IPS-15b (cell line): ENCODE results near the gene NUBP2.

ENCODE experiments used
- H3K27me3 ChIP-seq: one replicate; pipeline ENCODE4 v1.6.1; 2013; ENCODE audit warnings: low read length; ENCODE audit not compliant: control insufficient read depth, insufficient read depth
- H3K36me3 ChIP-seq: one replicate; pipeline ENCODE4 v1.6.1; 2013; ENCODE audit warnings: low read length; ENCODE audit not compliant: control insufficient read depth, insufficient read depth
- H3K4me1 ChIP-seq: one replicate; pipeline ENCODE4 v1.6.1; 2013; ENCODE audit warnings: mild to moderate bottlenecking, low read length; ENCODE audit not compliant: control insufficient read depth, insufficient read depth
- H3K4me3 ChIP-seq: one replicate; pipeline ENCODE4 v1.5.1; 2013; ENCODE audit warnings: low read depth, low read length
- H3K9ac ChIP-seq: one replicate; pipeline ENCODE4 v1.6.1; 2013; ENCODE audit warnings: low read depth, mild to moderate bottlenecking, low read length
- H3K9me3 ChIP-seq: one replicate; pipeline ENCODE4 v1.6.1; 2013; ENCODE audit warnings: mild to moderate bottlenecking, low read length; ENCODE audit not compliant: control insufficient read depth, insufficient read depth

NUBP2 gene

DNA sequence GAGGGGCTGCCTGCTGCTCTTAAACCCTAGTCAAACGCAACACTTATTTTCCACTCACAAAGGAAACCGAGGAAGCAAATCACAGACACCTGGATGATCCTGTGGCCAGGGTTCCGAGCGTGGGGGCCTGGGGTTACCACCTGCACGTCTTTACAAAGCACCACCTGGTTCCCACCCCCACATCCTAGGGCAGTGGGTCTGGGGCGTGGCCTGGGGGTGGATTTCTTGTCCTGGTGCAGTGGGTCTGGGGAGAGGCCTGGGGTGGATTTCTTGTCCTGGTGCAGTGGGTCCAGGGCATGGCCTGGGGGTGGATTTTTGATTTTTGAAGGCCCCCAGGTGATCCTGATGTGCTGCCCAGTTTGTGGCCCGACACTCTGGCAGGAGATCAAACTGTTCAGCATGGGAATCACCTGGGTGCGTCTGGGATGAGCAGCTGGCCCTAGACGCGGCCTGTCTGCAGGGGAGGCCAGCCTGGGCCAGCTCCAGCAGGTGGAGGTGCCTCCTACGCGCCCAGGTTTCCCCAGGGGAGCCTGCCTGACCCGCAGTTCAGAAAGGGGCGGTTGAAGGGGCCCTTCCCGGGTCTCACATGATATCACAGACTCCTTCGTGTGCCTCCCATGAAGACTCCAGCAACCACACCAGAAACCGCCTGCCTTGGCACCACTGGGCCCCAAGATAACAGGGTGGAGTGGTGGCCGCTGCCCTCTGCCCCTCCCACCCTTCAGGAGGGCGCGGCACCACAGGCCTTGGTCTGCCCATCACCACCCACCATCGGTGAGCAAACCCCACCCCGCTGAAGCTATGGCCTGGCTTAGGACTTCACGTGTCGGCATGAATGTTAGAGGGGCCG is 37.6 kb downstream of the NUBP2 start:
- Histone ChIP-seq H3K9me3 (no peaks in the 10 kb centered on the region), H3K4me1 (no peaks in the 10 kb centered on the region), H3K4me3 (no peak overlapping the region), H3K9ac (no peak overlapping the region), H3K36me3 (peaks cover 10% of the 10 kb centered on the region), H3K27me3 (peaks cover 3% of the 10 kb centered on the region)

DNA sequence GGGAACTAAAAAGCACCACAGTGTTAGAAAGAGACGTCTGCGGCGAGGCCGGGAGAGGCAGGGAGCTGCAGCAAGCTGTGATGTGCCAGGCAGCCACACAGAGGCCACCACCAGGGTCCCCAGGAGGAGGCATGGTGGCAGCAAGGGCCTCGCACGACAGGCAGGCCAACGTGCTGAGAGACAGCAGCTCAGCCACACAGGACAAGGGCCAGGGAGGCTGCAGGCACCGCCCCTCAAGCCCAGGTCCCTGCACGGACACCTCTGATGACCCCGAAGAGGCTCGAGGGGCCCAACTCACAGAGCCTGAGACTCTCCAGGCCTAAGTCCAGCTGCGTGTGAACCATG is 38.2 kb downstream of the NUBP2 start:
- no peaks in the 10 kb centered on the region for H3K4me1 ChIP-seq
- no peaks in the 10 kb centered on the region for H3K9me3 ChIP-seq
- peaks cover 5% of the 10 kb centered on the region for H3K27me3 ChIP-seq
- H3K9ac ChIP-seq: no peak overlapping the region
- H3K4me3 ChIP-seq: no peak overlapping the region
- peaks cover 10% of the 10 kb centered on the region for H3K36me3 ChIP-seq

DNA sequence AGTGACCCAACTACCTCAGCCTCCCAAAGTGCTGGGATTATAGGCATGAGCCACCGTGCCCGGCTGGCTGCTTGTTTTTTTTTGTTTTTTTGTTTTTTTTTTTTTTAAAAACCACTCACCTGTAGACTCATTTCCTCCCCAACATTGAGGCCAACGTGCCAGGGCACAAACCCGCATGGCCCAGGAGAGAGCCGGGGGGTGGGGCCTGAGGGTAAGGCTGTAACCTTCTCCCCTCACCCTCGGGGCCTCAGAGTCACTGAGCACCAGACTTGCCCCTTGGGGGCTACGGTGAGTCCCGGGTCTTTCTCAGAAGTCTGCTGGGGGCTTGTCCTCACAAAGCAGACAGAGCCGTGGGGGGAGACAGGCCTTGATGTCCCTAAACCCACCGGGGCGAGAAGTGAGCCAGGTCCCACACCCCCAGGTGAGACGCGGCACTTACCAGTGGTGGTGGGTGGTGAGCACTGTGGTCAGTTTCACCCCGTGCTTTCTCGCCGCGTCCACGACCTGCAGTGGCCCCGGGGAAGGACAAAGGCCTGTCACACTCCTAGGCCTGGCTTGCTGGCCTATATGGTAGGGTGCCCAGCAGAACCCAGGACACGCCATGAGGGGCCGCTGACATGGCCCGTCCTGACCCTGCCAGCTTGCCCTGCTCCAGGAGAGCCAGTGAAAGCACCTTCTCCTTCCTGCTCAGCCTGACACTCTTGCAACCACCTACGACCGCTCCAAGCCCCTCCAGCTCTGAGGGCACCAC is 39.3 kb downstream of the NUBP2 start:
- Histone ChIP-seq H3K36me3 (peaks cover 4% of the 10 kb centered on the region), H3K27me3 (peaks cover 5% of the 10 kb centered on the region), H3K4me3 (no peak overlapping the region), H3K9ac (no peak overlapping the region), H3K4me1 (no peaks in the 10 kb centered on the region), H3K9me3 (no peaks in the 10 kb centered on the region)

DNA sequence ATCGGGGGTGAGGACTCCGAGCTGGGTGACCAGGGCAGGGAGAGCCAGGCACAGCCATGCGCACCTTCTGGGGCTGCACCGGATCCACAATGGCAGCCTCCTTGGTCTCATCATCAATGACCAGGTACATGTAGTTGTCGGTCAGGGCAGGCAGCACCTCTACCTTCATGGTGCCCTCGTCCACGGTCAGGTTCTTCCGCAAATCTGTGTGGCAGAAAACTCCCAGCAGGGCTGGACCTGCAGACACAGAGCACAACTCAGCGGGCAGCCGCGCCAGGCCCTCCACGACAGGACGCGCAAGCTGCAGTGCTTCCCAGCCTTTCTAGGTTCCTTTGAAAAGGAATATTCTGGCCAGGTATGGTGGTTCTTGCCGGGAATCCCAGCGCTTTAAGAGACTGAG is 40.0 kb downstream of the NUBP2 start:
- no peaks in the 10 kb centered on the region for H3K36me3 ChIP-seq
- H3K9me3 ChIP-seq: no peaks in the 10 kb centered on the region
- H3K27me3 ChIP-seq: peaks cover 5% of the 10 kb centered on the region
- H3K4me3 ChIP-seq: no peak overlapping the region
- no peak overlapping the region for H3K9ac ChIP-seq
- no peaks in the 10 kb centered on the region for H3K4me1 ChIP-seq

DNA sequence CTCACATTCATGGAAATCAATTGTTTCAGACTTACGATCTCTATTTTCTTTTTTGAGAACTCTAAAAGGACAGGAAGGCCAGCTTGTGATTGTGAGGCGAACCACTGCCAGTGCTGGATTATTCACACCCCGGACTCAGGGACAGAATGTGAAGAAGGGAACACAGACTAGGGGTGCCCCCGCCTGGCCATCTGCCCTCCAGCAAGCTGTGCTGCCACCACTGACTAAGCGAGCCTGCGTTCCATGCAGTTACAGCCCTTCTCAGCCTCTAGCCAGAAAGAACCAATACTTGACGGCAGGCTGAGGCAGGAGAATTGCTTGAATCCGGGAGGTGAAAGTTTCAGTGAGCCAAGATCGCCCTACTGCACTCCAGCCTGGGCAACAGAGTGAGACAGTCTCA is 41.1 kb downstream of the NUBP2 start:
- no peak overlapping the region for H3K4me3 ChIP-seq
- peaks cover 5% of the 10 kb centered on the region for H3K27me3 ChIP-seq
- no peaks in the 10 kb centered on the region for H3K9me3 ChIP-seq
- peaks cover 5% of the 10 kb centered on the region for H3K4me1 ChIP-seq
- no peak overlapping the region for H3K9ac ChIP-seq
- H3K36me3 ChIP-seq: no peaks in the 10 kb centered on the region

DNA sequence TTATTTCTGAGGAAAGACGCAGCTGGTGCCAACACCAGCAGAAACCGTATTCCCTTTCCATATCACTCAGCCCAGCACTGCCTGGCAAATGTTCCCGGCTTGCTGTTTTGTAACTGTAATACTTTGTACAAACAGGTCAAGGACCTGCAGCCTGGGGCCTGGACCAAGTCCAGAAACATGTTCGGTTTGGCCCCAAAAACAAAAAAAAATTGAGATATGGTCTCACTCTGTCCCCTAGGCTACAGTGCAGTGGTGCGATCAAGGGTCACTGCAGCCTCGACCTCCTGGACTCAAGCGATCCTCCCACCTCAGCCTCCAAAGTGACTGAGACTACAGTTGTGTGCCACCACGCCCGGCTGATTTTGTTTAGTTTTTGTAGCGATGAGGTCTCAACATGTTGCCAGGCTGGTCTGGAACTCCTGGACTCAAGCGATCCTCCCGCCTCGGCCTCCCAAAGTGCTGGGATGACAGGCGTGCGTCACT is 42.7 kb downstream of the NUBP2 start:
- peaks cover 6% of the 10 kb centered on the region for H3K4me1 ChIP-seq

DNA sequence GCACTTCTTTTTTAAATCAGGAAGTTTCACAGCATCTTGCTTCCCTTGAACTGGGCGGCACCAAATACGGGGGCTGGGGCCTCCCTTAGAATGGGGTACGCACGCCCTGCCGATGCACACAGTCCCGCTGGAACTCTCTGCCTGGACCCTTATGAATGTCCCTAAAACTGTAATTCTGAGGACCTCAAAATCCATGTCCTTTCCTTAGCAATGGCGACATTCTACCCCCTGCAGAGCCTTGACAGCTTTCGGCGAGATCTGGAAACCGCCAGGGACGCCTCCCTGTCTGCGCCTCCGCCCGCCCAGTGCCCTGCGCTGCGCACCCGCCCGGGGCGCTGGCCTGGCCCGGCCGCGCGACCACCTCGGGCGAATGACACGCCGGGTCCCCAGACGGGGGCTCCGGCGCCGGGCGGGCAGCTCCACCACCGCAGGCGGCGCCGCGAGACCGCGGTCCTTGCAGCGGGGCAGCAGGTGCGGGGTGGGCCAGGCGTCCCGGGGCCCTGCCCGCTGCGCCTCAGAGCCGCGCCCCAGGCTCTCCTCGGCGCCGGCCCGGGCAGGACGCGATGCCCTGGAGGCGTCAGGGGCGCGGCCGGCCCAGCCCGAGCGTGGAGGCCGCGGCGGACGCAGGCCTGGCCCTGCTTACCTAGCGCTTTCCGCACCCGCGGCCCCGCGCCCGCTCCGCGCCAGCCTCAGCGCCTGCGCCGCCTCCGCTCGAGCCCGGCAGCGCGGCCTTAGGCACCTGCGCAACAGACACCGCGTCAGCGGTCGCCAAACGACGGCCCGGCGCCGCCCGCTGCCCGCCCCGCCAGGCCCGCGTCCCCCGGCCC is 43.3 kb downstream of the NUBP2 start:
- H3K27me3 ChIP-seq: peaks cover 5% of the 10 kb centered on the region
- H3K36me3 ChIP-seq: no peaks in the 10 kb centered on the region
- peaks cover 6% of the 10 kb centered on the region for H3K4me1 ChIP-seq
- H3K9ac ChIP-seq: no peak overlapping the region
- no peaks in the 10 kb centered on the region for H3K9me3 ChIP-seq
- peak overlapping the region; percentile 59 for H3K4me3 ChIP-seq

More for the DNA sequence above, 42.7 kb downstream of the NUBP2 start:
- peak overlapping the region; percentile 59 for H3K4me3 ChIP-seq
- H3K9ac ChIP-seq: no peak overlapping the region
- peaks cover 5% of the 10 kb centered on the region for H3K27me3 ChIP-seq
- no peaks in the 10 kb centered on the region for H3K36me3 ChIP-seq
- H3K9me3 ChIP-seq: no peaks in the 10 kb centered on the region

DNA sequence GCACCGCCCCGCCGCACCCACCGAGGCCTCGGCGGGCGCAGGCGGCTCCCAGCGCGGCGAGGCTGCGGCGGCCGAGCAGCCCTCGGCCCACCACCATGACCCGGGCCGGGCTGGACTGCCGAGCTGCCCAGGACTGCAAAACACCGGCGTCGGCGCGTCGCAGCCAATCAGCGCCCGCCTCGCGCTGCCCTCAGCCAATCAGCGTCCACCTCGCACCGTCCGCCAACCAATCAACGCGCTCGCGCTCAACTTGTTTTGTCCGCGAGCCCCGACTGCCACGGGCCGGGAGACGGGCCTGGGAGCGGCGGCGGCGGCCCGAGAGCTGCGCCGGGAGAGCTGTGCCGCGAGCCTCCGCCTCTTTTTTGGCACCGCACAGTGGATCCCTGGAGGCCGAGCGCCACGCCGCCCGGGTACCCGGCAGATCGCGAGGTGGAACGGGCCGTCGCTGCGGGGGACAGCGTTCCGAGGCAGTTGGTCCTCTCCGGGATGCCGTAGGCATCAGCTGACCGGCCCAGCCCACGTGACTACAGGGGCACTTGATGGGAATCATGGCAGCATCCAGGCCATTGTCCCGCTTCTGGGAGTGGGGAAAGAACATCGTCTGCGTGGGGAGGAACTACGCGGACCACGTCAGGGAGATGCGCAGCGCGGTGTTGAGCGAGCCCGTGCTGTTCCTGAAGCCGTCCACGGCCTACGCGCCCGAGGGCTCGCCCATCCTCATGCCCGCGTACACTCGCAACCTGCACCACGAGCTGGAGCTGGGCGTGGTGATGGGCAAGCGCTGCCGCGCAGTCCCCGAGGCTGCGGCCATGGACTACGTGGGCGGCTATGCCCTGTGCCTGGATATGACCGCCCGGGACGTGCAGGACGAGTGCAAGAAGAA is 44.2 kb downstream of the NUBP2 start, which contains the start of the genes FAHD1 and HAGH:
Gene FAHD1 (plus strand): TSS at position 516 of the 883 bp plus-strand sequence. CDS start 33 bp downstream, at position 549.
Gene HAGH (minus strand): TSS at position 135 of the 883 bp plus-strand sequence. CDS start 38 bp downstream, at position 97.
- Histone ChIP-seq H3K27me3 (peaks cover 5% of the 10 kb centered on the region), H3K9me3 (no peaks in the 10 kb centered on the region), H3K4me3 (peak within 1 kb of the TSS; percentile 99), H3K36me3 (no peaks in the 10 kb centered on the region), H3K4me1 (peaks cover 6% of the 10 kb centered on the region), H3K9ac (peak within 1 kb of the TSS; percentile 85)

DNA sequence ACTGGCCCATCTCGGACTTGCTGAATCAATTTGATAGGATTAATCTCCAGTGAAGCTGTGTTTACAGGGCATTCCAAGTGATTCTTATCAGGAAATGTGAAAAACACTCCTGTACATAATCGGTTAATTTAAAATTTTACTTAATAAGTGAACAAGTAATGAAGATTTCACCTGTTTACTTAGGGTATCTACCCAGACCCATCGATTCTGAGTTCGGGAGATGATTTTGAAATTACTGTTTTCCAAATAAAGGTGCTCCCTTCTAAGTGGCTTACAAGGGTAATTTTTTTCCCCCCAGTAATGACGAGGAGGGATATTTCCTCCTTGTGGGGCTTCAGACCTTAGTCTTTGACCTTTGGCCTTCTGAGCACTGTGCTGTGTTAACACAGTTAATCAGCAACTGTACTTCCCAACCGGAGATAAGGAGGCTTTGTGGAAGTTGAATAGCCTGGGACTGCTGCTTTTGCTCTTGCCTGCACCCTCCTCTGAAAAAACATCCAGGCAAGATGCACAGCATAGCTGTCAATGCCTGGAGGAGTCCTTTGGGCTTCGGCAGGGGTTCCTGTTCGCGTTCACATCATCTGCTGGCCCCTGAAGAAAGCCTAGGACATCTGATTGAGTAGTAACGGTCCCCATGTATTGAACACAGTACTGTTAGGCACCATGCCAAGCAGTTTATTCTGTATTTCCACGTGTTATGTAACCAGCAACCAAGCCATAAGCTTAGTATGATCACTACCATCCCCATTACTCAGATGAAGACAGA is 46.1 kb downstream of the NUBP2 start:
- H3K9me3 ChIP-seq: no peaks in the 10 kb centered on the region
- peaks cover 6% of the 10 kb centered on the region for H3K4me1 ChIP-seq
- H3K9ac ChIP-seq: no peak overlapping the region
- H3K4me3 ChIP-seq: peak overlapping the region; percentile 8
- H3K27me3 ChIP-seq: peaks cover 5% of the 10 kb centered on the region
- H3K36me3 ChIP-seq: no peaks in the 10 kb centered on the region

DNA sequence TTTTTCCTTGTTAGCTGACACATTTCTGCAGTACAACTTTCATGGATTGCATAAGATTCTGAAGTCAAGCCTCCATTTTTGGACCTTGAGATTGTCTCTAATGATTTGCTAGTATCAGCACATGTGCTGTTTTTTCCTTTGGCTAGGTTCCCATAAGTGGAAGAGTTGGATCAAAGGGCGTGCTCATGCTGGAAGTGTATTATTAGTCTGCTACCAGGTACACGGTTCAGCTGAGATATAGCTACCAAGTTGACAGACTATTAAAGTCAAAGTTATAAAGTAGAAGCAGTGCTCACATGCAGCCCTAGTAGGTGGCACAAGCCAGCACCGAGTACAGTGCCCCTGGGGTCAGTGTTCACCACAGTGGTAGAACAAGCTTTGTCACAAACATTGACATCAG is 47.5 kb downstream of the NUBP2 start:
- no peaks in the 10 kb centered on the region for H3K36me3 ChIP-seq
- peaks cover 6% of the 10 kb centered on the region for H3K4me1 ChIP-seq
- H3K4me3 ChIP-seq: no peak overlapping the region
- H3K9me3 ChIP-seq: no peaks in the 10 kb centered on the region
- peaks cover 3% of the 10 kb centered on the region for H3K27me3 ChIP-seq
- H3K9ac ChIP-seq: no peak overlapping the region
